ENCODE data around the gene TRIM13.

DNA sequence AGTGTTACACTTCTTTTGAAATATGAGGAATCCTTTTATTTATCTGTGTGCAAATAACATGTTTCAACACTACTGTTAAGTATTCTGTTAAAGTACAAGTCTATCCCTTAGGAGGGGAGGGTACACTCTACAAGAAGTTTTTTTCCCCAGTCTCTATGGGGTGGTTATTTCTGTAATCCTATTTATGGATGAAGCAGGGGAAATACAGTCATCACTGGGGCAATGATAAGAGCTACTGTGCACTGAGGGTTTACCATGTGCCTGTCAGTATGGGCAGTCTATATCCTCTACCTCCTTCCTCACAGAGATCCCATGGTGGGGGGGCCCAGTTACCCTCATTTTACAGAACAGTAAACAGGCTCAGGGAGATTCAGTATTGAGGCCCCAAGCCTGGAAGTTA, 16.6 kb upstream of the TRIM13 start:
- TF ChIP-seq CTCF (IDR thresholded peaks at IDR 0.05) (no peak), POLR2A (IDR thresholded peaks at IDR 0.05) (no peak)

All from adrenal gland (tissue), 5 donors.